HG02840 (cell line): ENCODE results near the gene SLFN5.
A peak's percentile ranks its signal among the peaks of the same experiment; 100 is the strongest.
"Not testable (repeated sequence)": the region's sequence is repeated elsewhere in the genome, so short reads cannot be mapped to it uniquely, and the experiment has no call there.

Experiments used
- ATAC-seq: cut with Tn5 transposase; IDR thresholded peaks from one replicate; pipeline ENCODE4 v1.9.1; 2021; ENCODE audit warnings: mild to moderate bottlenecking, moderate library complexity, moderate number of reproducible peaks; ENCODE audit not compliant: unreplicated experiment, low FRiP score

The SLFN5 gene

GRCh38 chr17:35241520-35241919 is 1.4 kb upstream of the SLFN5 start:
- no peak for ATAC-seq

GRCh38 chr17:35242158-35242804 is 591 bp upstream of the SLFN5 start:
- ATAC-seq = peak; percentile 34

- peak; percentile 17 for ATAC-seq
These were observed 879 bp downstream of the SLFN5 start for GRCh38 chr17:35243561-35244340.

GRCh38 chr17:35244341-35245195 is 1.7 kb downstream of the SLFN5 start:
- no peak for ATAC-seq

- ATAC-seq = no peak
These were observed 2.3 kb downstream of the SLFN5 start for GRCh38 chr17:35245196-35245486.

- no peak for ATAC-seq
These were observed 9.8 kb downstream of the SLFN5 start for GRCh38 chr17:35252651-35253050.

- ATAC-seq = no peak
These were observed 11.4 kb downstream of the SLFN5 start for GRCh38 chr17:35254107-35254773.

- no peak for ATAC-seq
These were observed 12.4 kb downstream of the SLFN5 start for GRCh38 chr17:35255316-35255715.

- no peak for ATAC-seq
These were observed 13.8 kb downstream of the SLFN5 start for GRCh38 chr17:35256629-35257028.

GRCh38 chr17:35257208-35257659 is 14.4 kb downstream of the SLFN5 start:
- no peak for ATAC-seq

- no peak for ATAC-seq
These were observed 16.1 kb downstream of the SLFN5 start for GRCh38 chr17:35259001-35259400.

GRCh38 chr17:35265071-35265470 is 22.2 kb downstream of the SLFN5 start:
- ATAC-seq = no peak

- no peak for ATAC-seq
These were observed 22.8 kb downstream of the SLFN5 start for GRCh38 chr17:35265566-35266141.

- not testable (repeated sequence) for ATAC-seq
These were observed 31.5 kb downstream of the SLFN5 start for GRCh38 chr17:35274167-35275066.

GRCh38 chr17:35278454-35278853 is 35.6 kb downstream of the SLFN5 start:
- ATAC-seq = not testable (repeated sequence)

- not testable (repeated sequence) for ATAC-seq
These were observed 36.0 kb downstream of the SLFN5 start for GRCh38 chr17:35278876-35279275.

- no peak for ATAC-seq
These were observed 40.9 kb downstream of the SLFN5 start for GRCh38 chr17:35283767-35284166.

GRCh38 chr17:35284955-35285354 is 42.1 kb downstream of the SLFN5 start:
- ATAC-seq = no peak

GRCh38 chr17:35286120-35286781 is 43.4 kb downstream of the SLFN5 start:
- no peak for ATAC-seq
